Liver (tissue), 3 donors: ENCODE data around the gene NUP93.

Experiments used
- CTCF ChIP-seq: fragments of 150-350 bp; IDR thresholded peaks from 2 replicates; pipeline ENCODE4 v1.5.1; 2017; ENCODE audit warnings: improper control_type of control experiment, low read depth, low read length; ENCODE audit not compliant: missing input control
- GABPA ChIP-seq, 2 donors: IDR thresholded peaks in 1 of 2; conservative IDR thresholded peaks in 1 of 2; 2 replicates each; pipeline ENCODE4 v1.6.1; 2016; ENCODE audit warnings: antibody characterized with exemption in 2 of 2, mild to moderate bottlenecking in 1 of 2, moderate library complexity in 1 of 2
- MAX ChIP-seq: IDR thresholded peaks from 2 replicates; pipeline ENCODE4 v1.6.1; 2016; ENCODE audit warnings: antibody characterized with exemption
- RAD21 ChIP-seq, 2 donors: IDR thresholded peaks; 2 replicates each; pipeline ENCODE4 v1.6.1; 2016; ENCODE audit warnings: antibody characterized with exemption in 2 of 2, mild to moderate bottlenecking in 2 of 2
- TAF1 ChIP-seq: conservative IDR thresholded peaks from 2 replicates; pipeline ENCODE4 v1.6.1; 2016; ENCODE audit warnings: antibody characterized with exemption, mild to moderate bottlenecking
- donor health status: healthy.
- donor health status: healthy.

GRCh38 chr16:56732832-56733231 is 2.9 kb downstream of the NUP93 start:
- TF ChIP-seq CTCF (no peak), TAF1 (no peak), MAX (no peak), GABPA (IDR thresholded peaks at IDR 0.05 in 1 of 2, conservative IDR thresholded peaks at IDR 0.05 in 1 of 2) (no peak), RAD21 (IDR thresholded peaks at IDR 0.05) (no peak)
